GM18907 (cell line): ENCODE measurements around the gene LMNB1.
"Not testable (repeated sequence)": the region's sequence is repeated elsewhere in the genome, so short reads cannot be mapped to it uniquely, and the experiment has no call there.

Experiments
- ATAC-seq: cut with Tn5 transposase; IDR thresholded peaks from one replicate; pipeline ENCODE4 v1.9.1; 2021; ENCODE audit warnings: mild to moderate bottlenecking, moderate library complexity; ENCODE audit not compliant: unreplicated experiment

Gene LMNB1

GRCh38 chr5:126818736-126819135, 41.8 kb downstream of the LMNB1 start:
- ATAC-seq, result no peak

GRCh38 chr5:126819253-126819652, 42.3 kb downstream of the LMNB1 start:
- no peak for ATAC-seq

GRCh38 chr5:126826619-126827215, 49.8 kb downstream of the LMNB1 start:
- ATAC-seq, result no peak

- ATAC-seq, result no peak
Observed at GRCh38 chr5:126829098-126829497, 52.2 kb downstream of the LMNB1 start.

GRCh38 chr5:126830061-126830460, 53.1 kb downstream of the LMNB1 start:
- ATAC-seq, result no peak

- ATAC-seq, result no peak
Observed at GRCh38 chr5:126831156-126831555, 54.2 kb downstream of the LMNB1 start.

GRCh38 chr5:126836778-126837177, 59.8 kb downstream of the LMNB1 start:
- ATAC-seq, result no peak

GRCh38 chr5:126837242-126837641, 60.3 kb downstream of the LMNB1 start:
- ATAC-seq, result no peak

- no peak for ATAC-seq
Observed at GRCh38 chr5:126837906-126838539, 61.1 kb downstream of the LMNB1 start.

- not testable (repeated sequence) for ATAC-seq
Observed at GRCh38 chr5:126839407-126839806, 62.5 kb downstream of the LMNB1 start.

GRCh38 chr5:126843375-126843774, 66.4 kb downstream of the LMNB1 start:
- not testable (repeated sequence) for ATAC-seq

- peak; percentile 89 for ATAC-seq
Observed at GRCh38 chr5:126845470-126846070, 68.6 kb downstream of the LMNB1 start.

GRCh38 chr5:126846344-126846743, 69.4 kb downstream of the LMNB1 start:
- ATAC-seq, result no peak

- ATAC-seq, result no peak
Observed at GRCh38 chr5:126846744-126847455, 70.0 kb downstream of the LMNB1 start.

- ATAC-seq, result peak; percentile 34
Observed at GRCh38 chr5:126847456-126847820, 70.5 kb downstream of the LMNB1 start.

GRCh38 chr5:126847826-126848251, 70.9 kb downstream of the LMNB1 start:
- ATAC-seq, result no peak

- no peak for ATAC-seq
Observed at GRCh38 chr5:126848253-126848652, 71.3 kb downstream of the LMNB1 start.

GRCh38 chr5:126849101-126849678, 72.3 kb downstream of the LMNB1 start:
- ATAC-seq, result no peak

- ATAC-seq, result no peak
Observed at GRCh38 chr5:126851501-126852011, 74.6 kb downstream of the LMNB1 start.

GRCh38 chr5:126852091-126852571, 75.2 kb downstream of the LMNB1 start:
- ATAC-seq, result peak; percentile 87

GRCh38 chr5:126852841-126853271, 75.9 kb downstream of the LMNB1 start:
- no peak for ATAC-seq
